BE2C (cell line): ENCODE results near the gene TMCC3.

ENCODE experiments used
- DNase-seq: peaks from one replicate; pipeline ENCODE4 v3.0.0-alpha.2; 2020
- H3K27me3 ChIP-seq: fragments of 250-450 bp; sonication (Bioruptor Pico); 2 replicates; pipeline ENCODE4 v1.5.1; 2020; ENCODE audit warnings: mild to moderate bottlenecking
- H3K36me3 ChIP-seq: fragments of 250-450 bp; sonication (Bioruptor Pico); 2 replicates; pipeline ENCODE4 v1.5.1; 2020; ENCODE audit warnings: mild to moderate bottlenecking
- H3K4me1 ChIP-seq: fragments of 250-450 bp; sonication (Bioruptor Pico); 2 replicates; pipeline ENCODE4 v1.5.1; 2020
- H3K4me3 ChIP-seq: 2 replicates; pipeline ENCODE4 v1.5.1; 2011; ENCODE audit warnings: low read depth, low read length
- H3K9me3 ChIP-seq: fragments of 250-450 bp; sonication (Bioruptor Pico); 2 replicates; pipeline ENCODE4 v1.5.1; 2020
- CTCF ChIP-seq: IDR thresholded peaks from 2 replicates; pipeline ENCODE4 v1.5.1; 2012; ENCODE audit warnings: mild to moderate bottlenecking, low read depth, low read length

Gene TMCC3

GRCh38 chr12:94618995-94619695 is 31.2 kb downstream of the TMCC3 start:
- Histone ChIP-seq H3K36me3 (no peaks in the 10 kb centered on the region), H3K27me3 (no peaks in the 10 kb centered on the region), H3K9me3 (no peaks in the 10 kb centered on the region), H3K4me1 (no peaks in the 10 kb centered on the region; the same call in 1 of the 2 replicates), H3K4me3 (no peak overlapping the region)
- no peak for TF ChIP-seq CTCF
- no peak for DNase-seq

- H3K36me3 ChIP-seq: no peaks in the 10 kb centered on the region
- no peaks in the 10 kb centered on the region for H3K4me1 ChIP-seq
- H3K9me3 ChIP-seq: no peaks in the 10 kb centered on the region
- H3K4me3 ChIP-seq: no peak overlapping the region
- no peak for DNase-seq
- no peak for TF ChIP-seq CTCF
- no peaks in the 10 kb centered on the region for H3K27me3 ChIP-seq
These were observed 33.3 kb downstream of the TMCC3 start for GRCh38 chr12:94617101-94617500.

GRCh38 chr12:94616203-94616729 is 34.1 kb downstream of the TMCC3 start:
- no peak overlapping the region; the same call in 1 of the 2 replicates for H3K4me3 ChIP-seq
- no peak for TF ChIP-seq CTCF
- H3K9me3 ChIP-seq: no peaks in the 10 kb centered on the region
- no peaks in the 10 kb centered on the region for H3K36me3 ChIP-seq
- no peaks in the 10 kb centered on the region for H3K27me3 ChIP-seq
- no peaks in the 10 kb centered on the region for H3K4me1 ChIP-seq
- DNase-seq: no peak

- Histone ChIP-seq H3K4me3 (no peak overlapping the region; the same call in 1 of the 2 replicates), H3K36me3 (no peaks in the 10 kb centered on the region), H3K27me3 (no peaks in the 10 kb centered on the region), H3K9me3 (no peaks in the 10 kb centered on the region), H3K4me1 (no peaks in the 10 kb centered on the region)
- TF ChIP-seq CTCF: no peak
- peak; percentile 20 for DNase-seq
These were observed 34.8 kb downstream of the TMCC3 start for GRCh38 chr12:94615260-94616181.

GRCh38 chr12:94614288-94614721 is 36.1 kb downstream of the TMCC3 start:
- no peaks in the 10 kb centered on the region for H3K27me3 ChIP-seq
- H3K4me3 ChIP-seq: no peak overlapping the region
- no peaks in the 10 kb centered on the region for H3K9me3 ChIP-seq
- H3K36me3 ChIP-seq: no peaks in the 10 kb centered on the region
- no peak for TF ChIP-seq CTCF
- no peaks in the 10 kb centered on the region for H3K4me1 ChIP-seq
- no peak for DNase-seq
